OCI-LY3 (cell line): ENCODE measurements around the gene DDB1.

Source experiments
- H2AFZ ChIP-seq: fragments of 200-600, 300-600 bp; shearing (Covaris generic); 2 replicates; pipeline ENCODE4 v1.6.0; 2014; ENCODE audit warnings: antibody characterized with exemption, low read depth, low read length
- H3K27ac ChIP-seq: fragments of 200-600, 300-600 bp; sonication (generic); 2 replicates; pipeline ENCODE4 v1.5.1; 2014; ENCODE audit warnings: mild to moderate bottlenecking, low read length, moderate library complexity, mixed read lengths
- H3K27me3 ChIP-seq: fragments of 200-600, 300-600 bp; sonication (generic); 2 replicates; pipeline ENCODE4 v1.6.1; 2014; ENCODE audit warnings: low read depth, low read length, mixed read lengths
- H3K36me3 ChIP-seq: fragments of 200-600, 300-600 bp; sonication (generic); replicated peaks from 2 replicates; pipeline ENCODE3; 2014; ENCODE audit warnings: low read depth, low read length, mixed read lengths
- H3K4me1 ChIP-seq: fragments of 300-600, 200-600 bp; sonication (generic); 2 replicates; pipeline ENCODE4 v1.6.1; 2014; ENCODE audit warnings: low read length, mixed read lengths
- H3K4me2 ChIP-seq: fragments of 200-600, 300-600 bp; sonication (generic); 2 replicates; pipeline ENCODE4 v1.6.1; 2014; ENCODE audit warnings: low read length, mixed read lengths
- H3K4me3 ChIP-seq: fragments of 300-600, 200-600 bp; sonication (generic); 2 replicates; pipeline ENCODE4 v1.5.1; 2014; ENCODE audit warnings: antibody characterized with exemption, mild to moderate bottlenecking, low read length, moderate library complexity
- H3K79me2 ChIP-seq: fragments of 300-600, 200-600 bp; shearing (Covaris generic); 2 replicates; pipeline ENCODE4 v1.6.1; 2014; ENCODE audit warnings: mild to moderate bottlenecking, low read length, mixed read lengths
- H3K9ac ChIP-seq: fragments of 300-600, 200-600 bp; shearing (Covaris generic); 2 replicates; pipeline ENCODE4 v1.6.0; 2014; ENCODE audit warnings: mild to moderate bottlenecking, low read length, moderate library complexity
- H3K9me3 ChIP-seq: fragments of 200-600, 300-600 bp; shearing (Covaris generic); 2 replicates; pipeline ENCODE4 v1.6.1; 2014; ENCODE audit warnings: low read length, mixed read lengths; ENCODE audit not compliant: insufficient read depth
- H4K20me1 ChIP-seq: fragments of 200-600, 300-600 bp; sonication (generic); 2 replicates; pipeline ENCODE4 v1.6.1; 2016; ENCODE audit warnings: low read length, mixed read lengths; ENCODE audit not compliant: insufficient read depth
- CTCF ChIP-seq: fragments of 200-600, 300-600 bp; sonication (generic); IDR thresholded peaks from 2 replicates; pipeline ENCODE4 v1.5.1; 2014; ENCODE audit warnings: antibody characterized with exemption, low read length, low read depth
- EZH2phosphoT487 ChIP-seq: fragments of 200-600 bp; shearing (Covaris generic); IDR thresholded peaks from 2 replicates; pipeline ENCODE4 v1.6.1; 2018; ENCODE audit warnings: antibody characterized with exemption, mixed run types, low read depth

DDB1 gene

GRCh38 chr11:61350336-61350735 is 17.4 kb upstream of the DDB1 start:
- Histone ChIP-seq H3K9me3 (no peaks in the 10 kb centered on the region), H3K27ac (no peak overlapping the region), H4K20me1 (0 out of 2 replicates have a peak, but pooled peaks cover 4% of the 10 kb centered on the region), H3K9ac (no peak overlapping the region), H3K27me3 (no peaks in the 10 kb centered on the region), H3K4me3 (no peak overlapping the region), H2AFZ (no peak overlapping the region), H3K36me3 (peaks cover 89% of the 10 kb centered on the region), H3K79me2 (peaks cover 28% of the 10 kb centered on the region), H3K4me1 (peaks cover 17% of the 10 kb centered on the region), H3K4me2 (no peak overlapping the region)
- TF ChIP-seq EZH2phosphoT487 (no peak), CTCF (no peak)

DNA sequence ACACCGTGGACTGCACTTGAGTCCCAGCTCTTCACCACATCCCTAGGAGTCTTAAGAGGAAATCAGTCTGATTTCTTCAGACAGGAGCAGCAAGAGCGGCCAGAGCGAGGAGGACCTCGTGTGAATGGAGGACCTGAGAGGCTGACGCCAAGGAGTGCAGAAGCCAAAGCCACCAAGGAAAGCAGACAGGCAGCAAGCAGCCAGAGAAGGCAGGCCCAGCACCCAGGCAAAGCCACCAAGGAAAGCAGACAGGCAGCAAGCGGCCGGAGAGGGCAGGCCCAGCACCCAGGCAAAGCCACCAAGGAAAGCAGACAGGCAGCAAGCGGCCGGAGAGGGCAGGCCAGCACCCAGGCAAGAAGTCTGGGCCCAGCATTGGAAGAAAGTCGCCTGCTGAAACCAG is 17.0 kb upstream of the DDB1 start:
- peaks cover 24% of the 10 kb centered on the region for H3K79me2 ChIP-seq
- H3K36me3 ChIP-seq: peaks cover 85% of the 10 kb centered on the region
- H3K4me2 ChIP-seq: no peak overlapping the region
- no peak overlapping the region for H3K9ac ChIP-seq
- H3K4me3 ChIP-seq: no peak overlapping the region
- H2AFZ ChIP-seq: no peak overlapping the region
- H3K4me1 ChIP-seq: peaks cover 13% of the 10 kb centered on the region
- no peaks in the 10 kb centered on the region for H3K27me3 ChIP-seq
- no peaks in the 10 kb centered on the region for H3K9me3 ChIP-seq
- TF ChIP-seq CTCF: no peak
- TF ChIP-seq EZH2phosphoT487: no peak
- H3K27ac ChIP-seq: no peak overlapping the region
- 0 out of 2 replicates have a peak, but pooled peaks cover 4% of the 10 kb centered on the region for H4K20me1 ChIP-seq

GRCh38 chr11:61349189-61349751 is 16.4 kb upstream of the DDB1 start:
- Histone ChIP-seq H3K27ac (no peak overlapping the region), H3K36me3 (peaks cover 84% of the 10 kb centered on the region), H3K9ac (no peak overlapping the region)

More at GRCh38 chr11:61349189-61349751, 16.4 kb upstream of the DDB1 start:
- no peaks in the 10 kb centered on the region for H3K9me3 ChIP-seq
- peaks cover 8% of the 10 kb centered on the region for H3K4me1 ChIP-seq
- H3K4me2 ChIP-seq: no peak overlapping the region
- TF ChIP-seq CTCF (no peak), EZH2phosphoT487 (no peak)
- H3K27me3 ChIP-seq: no peaks in the 10 kb centered on the region
- no peak overlapping the region for H2AFZ ChIP-seq
- H4K20me1 ChIP-seq: 0 out of 2 replicates have a peak, but pooled peaks cover 4% of the 10 kb centered on the region
- peaks cover 18% of the 10 kb centered on the region for H3K79me2 ChIP-seq
- H3K4me3 ChIP-seq: no peak overlapping the region
